Astrocyte (in vitro differentiated cells and primary cell): ENCODE measurements around the gene MEAK7. TPM values are rescaled to one million over a fixed set of nuclear protein-coding genes. Genes with fewer than 3 reads are reported as not detected.

ENCODE experiments used
- DNase-seq: peaks from one replicate; pipeline ENCODE4 v3.0.0-alpha.2; 2010; ENCODE audit warnings: low read depth
- FAIRE-seq: peaks from 2 replicates; lab custom pipeline; 2011; peaks lifted over from hg19 to GRCh38; lab: Jason Lieb, UNC
- H2AFZ ChIP-seq: 2 replicates; pipeline ENCODE4 v1.6.0; 2012; ENCODE audit warnings: low read depth, low read length, inconsistent platforms
- H3K27ac ChIP-seq: 2 replicates; pipeline ENCODE4 v1.5.1; 2011; ENCODE audit warnings: low read depth, low read length, inconsistent platforms
- H3K27me3 ChIP-seq: 2 replicates; pipeline ENCODE4 v1.6.0; 2011; ENCODE audit warnings: low read length, inconsistent platforms; ENCODE audit not compliant: insufficient read depth
- H3K36me3 ChIP-seq: 2 replicates; pipeline ENCODE4 v1.5.1; 2011; ENCODE audit warnings: low read length, inconsistent platforms; ENCODE audit not compliant: insufficient read depth
- H3K4me1 ChIP-seq: 2 replicates; pipeline ENCODE4 v1.5.1; 2011; ENCODE audit warnings: low read length, inconsistent platforms; ENCODE audit not compliant: insufficient read depth
- H3K4me2 ChIP-seq: 2 replicates; pipeline ENCODE4 v1.6.0; 2012; ENCODE audit warnings: low read length, inconsistent platforms
- H3K4me3 ChIP-seq: 2 replicates; pipeline ENCODE4 v1.5.1; 2011; ENCODE audit warnings: low read depth, mild to moderate bottlenecking, low read length, inconsistent platforms; ENCODE audit not compliant: insufficient read depth
- H3K79me2 ChIP-seq: 2 replicates; pipeline ENCODE4 v1.6.0; 2012; ENCODE audit warnings: mild to moderate bottlenecking, low read length, inconsistent platforms; ENCODE audit not compliant: insufficient read depth
- H3K9ac ChIP-seq: 2 replicates; pipeline ENCODE4 v1.6.0; 2012; ENCODE audit warnings: mild to moderate bottlenecking, low read length, inconsistent platforms
- H3K9me3 ChIP-seq: 2 replicates; pipeline ENCODE4 v1.5.1; 2012; ENCODE audit warnings: low read depth, mild to moderate bottlenecking, low read length, inconsistent platforms; ENCODE audit not compliant: insufficient read depth
- H4K20me1 ChIP-seq: 2 replicates; pipeline ENCODE4 v1.6.0; 2012; ENCODE audit warnings: low read length, inconsistent platforms; ENCODE audit not compliant: insufficient read depth
- H3K27ac Mint-ChIP-seq: one replicate; pipeline ENCODE4 v1.8.0; 2021; ENCODE audit warnings: mild to moderate bottlenecking, mixed read lengths; ENCODE audit not compliant: unreplicated experiment
- H3K27me3 Mint-ChIP-seq: one replicate; pipeline ENCODE4 v1.8.0; 2021; ENCODE audit warnings: low read depth, mixed read lengths; ENCODE audit not compliant: unreplicated experiment
- H3K36me3 Mint-ChIP-seq: one replicate; pipeline ENCODE4 v1.8.0; 2021; ENCODE audit warnings: low read depth, mixed read lengths; ENCODE audit not compliant: unreplicated experiment
- H3K4me1 Mint-ChIP-seq: one replicate; pipeline ENCODE4 v1.8.0; 2021; ENCODE audit warnings: low read depth, mixed read lengths; ENCODE audit not compliant: unreplicated experiment
- H3K4me3 Mint-ChIP-seq: one replicate; pipeline ENCODE4 v1.8.0; 2021; ENCODE audit warnings: mild to moderate bottlenecking, moderate library complexity, mixed read lengths; ENCODE audit not compliant: unreplicated experiment
- H3K9me3 Mint-ChIP-seq: one replicate; pipeline ENCODE4 v1.8.0; 2021; ENCODE audit warnings: mild to moderate bottlenecking, mixed read lengths; ENCODE audit not compliant: unreplicated experiment
- CTCF ChIP-seq: IDR thresholded peaks from 2 replicates; pipeline ENCODE4 v1.5.1; 2011; ENCODE audit warnings: low read depth, mild to moderate bottlenecking, inconsistent platforms, low read length, moderate library complexity; ENCODE audit not compliant: insufficient read depth
- EZH2 ChIP-seq: IDR thresholded peaks from 2 replicates; pipeline ENCODE4 v1.6.1; 2012; ENCODE audit warnings: mild to moderate bottlenecking, low read length, inconsistent platforms; ENCODE audit not compliant: insufficient read depth
- total RNA-seq: library from RNA; stranded (reverse); gene quantifications from 2 replicates; pipeline ENCODE4 v1.2.1, GENCODE V29; 2021

Gene MEAK7
- total RNA-seq, 1 donor from 2014 or later, result 41.3 TPM

- FAIRE-seq (no peak), DNase-seq (no peak)
- Mint-ChIP-seq H3K4me1 (peaks cover 28% of the 10 kb centered on the region), H3K4me3 (no peak overlapping the region), H3K27ac (no peak overlapping the region), H3K9me3 (no peaks in the 10 kb centered on the region), H3K36me3 (peaks cover 2% of the 10 kb centered on the region), H3K27me3 (no peaks in the 10 kb centered on the region)
- TF ChIP-seq EZH2, result no peak
- Histone ChIP-seq H3K9ac (no peak overlapping the region), H3K9me3 (no peaks in the 10 kb centered on the region), H3K27me3 (peaks cover 4% of the 10 kb centered on the region), H3K36me3 (no peaks in the 10 kb centered on the region), H3K4me1 (peaks cover 33% of the 10 kb centered on the region), H3K79me2 (no peaks in the 10 kb centered on the region), H4K20me1 (no peaks in the 10 kb centered on the region), H2AFZ (no peak overlapping the region), H3K27ac (no peak overlapping the region), H3K4me3 (no peak overlapping the region), H3K4me2 (no peak overlapping the region)
Measured at GRCh38 chr16:84535851-84536250, 31.4 kb upstream of the MEAK7 start.

- no peak for DNase-seq
- Histone ChIP-seq H2AFZ (no peak overlapping the region), H3K36me3 (no peaks in the 10 kb centered on the region), H3K27ac (no peak overlapping the region), H3K79me2 (no peaks in the 10 kb centered on the region), H3K27me3 (peaks cover 4% of the 10 kb centered on the region), H3K9me3 (no peaks in the 10 kb centered on the region), H3K9ac (no peak overlapping the region), H3K4me3 (no peak overlapping the region), H4K20me1 (no peaks in the 10 kb centered on the region), H3K4me1 (peaks cover 33% of the 10 kb centered on the region), H3K4me2 (no peak overlapping the region)
- H3K4me1 Mint-ChIP-seq, result peaks cover 28% of the 10 kb centered on the region
- H3K27me3 Mint-ChIP-seq, result no peaks in the 10 kb centered on the region
- peaks cover 2% of the 10 kb centered on the region for H3K36me3 Mint-ChIP-seq
- peak overlapping the region; percentile 14 for H3K27ac Mint-ChIP-seq
- H3K9me3 Mint-ChIP-seq, result peaks cover 1% of the 10 kb centered on the region
- FAIRE-seq, result no peak
- TF ChIP-seq EZH2 (no peak), CTCF (no peak)
- H3K4me3 Mint-ChIP-seq, result no peak overlapping the region
Measured at GRCh38 chr16:84535408-84535807, 30.9 kb upstream of the MEAK7 start.

GRCh38 chr16:84534815-84535214 lies 30.4 kb upstream of the MEAK7 start:
- Histone ChIP-seq H3K27ac (no peak overlapping the region), H4K20me1 (no peaks in the 10 kb centered on the region), H3K4me1 (peaks cover 33% of the 10 kb centered on the region), H2AFZ (no peak overlapping the region), H3K9ac (no peak overlapping the region), H3K4me2 (no peak overlapping the region), H3K9me3 (peaks cover 3% of the 10 kb centered on the region), H3K27me3 (peaks cover 4% of the 10 kb centered on the region), H3K36me3 (no peaks in the 10 kb centered on the region), H3K4me3 (no peak overlapping the region), H3K79me2 (no peaks in the 10 kb centered on the region)
- no peak for FAIRE-seq
- no peak for DNase-seq
- Mint-ChIP-seq H3K36me3 (peaks cover 2% of the 10 kb centered on the region), H3K9me3 (peaks cover 5% of the 10 kb centered on the region), H3K27ac (no peak overlapping the region), H3K4me3 (no peak overlapping the region), H3K4me1 (peaks cover 28% of the 10 kb centered on the region), H3K27me3 (no peaks in the 10 kb centered on the region)
- TF ChIP-seq EZH2 (no peak), CTCF (no peak)
